SK-MEL-5 (cell line): ENCODE measurements around the gene SLC26A5. TPM values are rescaled to one million over a fixed set of nuclear protein-coding genes. Genes with fewer than 3 reads are reported as not detected.
"Not testable (repeated sequence)": the region's sequence is repeated elsewhere in the genome, so short reads cannot be mapped to it uniquely, and the experiment has no call there.

Source experiments
- DNase-seq: peaks from one replicate; pipeline ENCODE4 v3.0.0-alpha.2; 2016; ENCODE audit warnings: low read depth, low spot score
- in situ Hi-C: cut with HindIII; loops from 2 replicates; pipeline ENCODE4 v1.10.0; 2016; ENCODE audit warnings: low sequenced_read_pairs, high pct_unique_total_duplicates, low pct_unique_long_range_greater_than_20kb
- polyA plus RNA-seq, 2 experiments: library from polyadenylated mRNA; depleted of rRNA; stranded (reverse); fragments of >200 nt; gene quantifications; 2 replicates each; pipeline ENCODE4 v1.2.3, GENCODE V29; 2015
- total RNA-seq: library from RNA; depleted of rRNA; stranded (reverse); fragments of >200 nt; shearing (Covaris generic); gene quantifications from 2 replicates; pipeline ENCODE4 v1.2.3, GENCODE V29; 2014; rRNA removed

The SLC26A5 gene, protein sequence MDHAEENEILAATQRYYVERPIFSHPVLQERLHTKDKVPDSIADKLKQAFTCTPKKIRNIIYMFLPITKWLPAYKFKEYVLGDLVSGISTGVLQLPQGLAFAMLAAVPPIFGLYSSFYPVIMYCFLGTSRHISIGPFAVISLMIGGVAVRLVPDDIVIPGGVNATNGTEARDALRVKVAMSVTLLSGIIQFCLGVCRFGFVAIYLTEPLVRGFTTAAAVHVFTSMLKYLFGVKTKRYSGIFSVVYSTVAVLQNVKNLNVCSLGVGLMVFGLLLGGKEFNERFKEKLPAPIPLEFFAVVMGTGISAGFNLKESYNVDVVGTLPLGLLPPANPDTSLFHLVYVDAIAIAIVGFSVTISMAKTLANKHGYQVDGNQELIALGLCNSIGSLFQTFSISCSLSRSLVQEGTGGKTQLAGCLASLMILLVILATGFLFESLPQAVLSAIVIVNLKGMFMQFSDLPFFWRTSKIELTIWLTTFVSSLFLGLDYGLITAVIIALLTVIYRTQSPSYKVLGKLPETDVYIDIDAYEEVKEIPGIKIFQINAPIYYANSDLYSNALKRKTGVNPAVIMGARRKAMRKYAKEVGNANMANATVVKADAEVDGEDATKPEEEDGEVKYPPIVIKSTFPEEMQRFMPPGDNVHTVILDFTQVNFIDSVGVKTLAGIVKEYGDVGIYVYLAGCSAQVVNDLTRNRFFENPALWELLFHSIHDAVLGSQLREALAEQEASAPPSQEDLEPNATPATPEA
- not detected in 2 replicates for total RNA-seq
- not detected in 2 replicates for polyA plus RNA-seq (2015; cell fraction: cytosol; rRNA removed)
- polyA plus RNA-seq (2015; cell fraction: nucleus; rRNA removed): not detected in 2 replicates

DNA sequence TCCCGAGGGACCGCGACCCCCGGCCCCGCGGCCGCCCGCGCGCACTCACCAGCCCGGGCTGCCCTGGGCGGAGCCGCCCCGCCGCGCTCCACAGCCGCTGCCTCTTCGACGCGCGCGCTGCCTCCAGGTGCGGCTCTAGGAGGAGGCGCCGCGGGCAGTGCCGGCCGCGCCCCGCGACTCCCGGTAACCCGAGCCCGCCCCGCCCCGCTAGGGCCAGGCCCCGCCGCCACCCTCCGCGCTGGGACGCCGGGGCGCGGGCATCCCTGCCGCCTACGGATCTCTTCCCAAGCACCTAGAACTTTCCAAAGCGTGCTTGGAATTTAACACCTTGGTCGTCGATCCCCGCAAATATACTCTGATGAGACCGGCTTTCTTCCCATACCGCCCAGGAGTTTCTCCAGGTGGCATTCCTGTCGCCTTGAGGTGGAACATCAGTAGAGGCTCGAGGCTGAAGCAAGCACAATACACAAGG is at the start of gene SLC26A5:
SLC26A5 (minus strand) TSS at position 159 of the 472 bp plus-strand sequence. CDS start 24,693 bp downstream, outside the sequence.
- in situ Hi-C loops: no loop called here
- DNase-seq: no peak

DNA sequence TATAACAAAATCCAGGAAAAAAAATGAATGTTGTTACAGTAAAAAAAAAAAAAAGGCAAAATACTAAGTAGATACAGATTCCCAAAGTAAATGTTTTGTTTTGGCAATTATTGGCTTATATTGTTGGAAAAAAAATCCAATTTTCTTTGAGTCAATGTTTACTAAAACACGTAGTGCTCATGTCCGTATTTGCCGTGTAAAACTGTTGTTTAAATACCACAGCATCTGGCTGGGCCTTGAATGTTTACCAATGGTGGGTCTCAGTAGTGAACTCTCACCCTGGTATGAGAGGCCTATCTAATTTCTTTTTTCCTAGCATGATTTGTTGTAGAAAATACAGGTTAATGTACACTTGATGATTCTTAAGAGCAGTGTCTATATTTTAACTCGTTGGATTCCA is 41.4 kb upstream of the SLC26A5 start:
- no peak for DNase-seq

DNA sequence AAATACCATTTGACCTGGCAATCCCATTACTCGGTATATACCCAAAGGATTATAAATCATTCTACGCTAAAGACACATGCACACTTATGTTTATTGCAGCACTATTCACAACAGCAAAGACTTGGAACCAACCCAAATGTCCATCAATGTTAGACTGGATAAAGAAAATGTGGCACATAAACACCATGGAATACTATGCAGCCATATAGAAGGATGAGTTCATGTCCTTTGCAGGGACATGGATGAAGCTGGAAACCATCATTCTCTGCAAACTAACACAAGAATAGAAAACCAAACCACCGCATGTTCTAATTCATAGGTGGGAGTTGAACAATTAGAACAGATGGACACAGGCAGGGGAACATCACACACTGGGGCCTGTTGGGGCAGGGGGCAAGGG is 40.9 kb upstream of the SLC26A5 start:
- in situ Hi-C loops, DNase-seq: not testable (repeated sequence)

More for the DNA sequence above, 41.4 kb upstream of the SLC26A5 start:
- in situ Hi-C loops: no loop called here

DNA sequence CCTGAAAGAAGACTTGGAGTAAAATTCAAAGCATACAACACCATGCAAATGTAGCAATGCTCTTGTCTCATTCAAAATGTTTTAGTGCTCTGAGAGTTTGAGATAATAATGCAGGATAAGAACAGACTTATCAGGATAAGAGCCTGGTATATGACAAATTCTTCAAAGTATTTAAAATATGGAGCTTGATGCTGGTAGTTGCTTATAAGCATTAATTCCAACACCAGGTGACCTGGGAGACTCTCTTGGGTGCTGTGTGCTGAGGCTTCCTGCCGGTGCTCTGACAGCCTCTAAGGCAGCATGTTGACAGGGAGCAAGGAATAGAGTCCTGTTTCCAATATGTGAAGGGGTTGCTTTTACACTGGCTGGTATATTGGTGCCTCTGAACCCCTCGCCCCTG is 34.8 kb upstream of the SLC26A5 start:
- no peak for DNase-seq
- in situ Hi-C loops: no loop called here

DNA sequence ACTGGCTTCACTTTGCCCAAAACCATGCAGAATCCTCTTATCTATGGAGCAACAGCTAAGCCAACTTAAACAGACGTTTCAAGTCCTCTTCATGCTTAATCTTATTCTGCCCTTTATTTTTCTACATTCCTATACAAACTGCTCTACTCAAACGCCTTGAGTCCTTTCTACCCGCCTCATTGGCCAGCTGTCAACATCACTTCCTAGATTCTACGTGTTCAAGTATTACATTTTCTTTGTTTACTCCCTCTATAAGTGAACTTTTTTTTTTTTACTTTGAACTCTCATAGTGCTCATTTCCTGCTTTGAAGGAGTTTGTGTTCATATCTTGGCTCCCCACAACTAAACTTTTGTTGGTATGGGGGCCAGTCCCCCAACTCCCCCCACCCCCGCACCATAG is 28.9 kb upstream of the SLC26A5 start:
- in situ Hi-C loops: no loop called here
- no peak for DNase-seq

DNA sequence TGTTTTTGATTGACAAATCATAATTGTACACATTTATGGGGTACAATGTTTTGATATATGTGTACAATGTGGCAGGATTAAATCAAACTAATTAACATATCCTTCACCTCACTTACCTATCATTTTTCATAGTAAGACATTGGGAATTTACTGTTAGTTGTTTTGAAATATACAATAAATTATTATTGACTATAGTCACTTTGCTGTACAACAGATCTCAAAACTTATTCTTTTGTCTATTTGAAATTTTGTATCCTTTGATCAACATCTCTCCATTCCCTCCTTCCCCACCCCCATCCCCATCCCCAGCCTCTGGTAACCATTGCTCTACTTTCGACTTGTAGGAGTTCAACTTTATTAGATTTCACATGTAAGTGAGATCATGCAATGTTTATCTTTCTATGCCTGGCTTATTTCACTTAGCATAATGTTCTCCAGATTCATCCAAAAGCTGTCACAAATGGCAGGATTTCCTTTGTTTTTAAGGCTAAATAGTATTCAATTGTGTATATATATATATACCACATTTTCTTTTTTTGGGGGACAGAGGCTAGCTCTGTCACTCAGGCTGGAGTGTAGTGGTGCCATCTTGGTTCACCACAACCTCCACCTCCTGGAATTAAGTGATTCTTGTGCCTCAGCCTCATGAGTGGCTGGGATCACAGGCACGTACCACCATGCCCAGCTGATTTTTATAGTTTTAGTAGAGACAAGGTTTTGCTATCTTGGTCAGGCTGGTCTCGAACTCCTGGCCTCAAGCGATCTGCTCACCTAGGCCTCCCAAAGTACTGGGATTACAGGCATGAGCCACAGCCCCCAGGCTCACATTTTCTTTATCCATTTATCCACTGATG is 23.3 kb upstream of the SLC26A5 start:
- DNase-seq: no peak
- in situ Hi-C loops: no loop called here

DNA sequence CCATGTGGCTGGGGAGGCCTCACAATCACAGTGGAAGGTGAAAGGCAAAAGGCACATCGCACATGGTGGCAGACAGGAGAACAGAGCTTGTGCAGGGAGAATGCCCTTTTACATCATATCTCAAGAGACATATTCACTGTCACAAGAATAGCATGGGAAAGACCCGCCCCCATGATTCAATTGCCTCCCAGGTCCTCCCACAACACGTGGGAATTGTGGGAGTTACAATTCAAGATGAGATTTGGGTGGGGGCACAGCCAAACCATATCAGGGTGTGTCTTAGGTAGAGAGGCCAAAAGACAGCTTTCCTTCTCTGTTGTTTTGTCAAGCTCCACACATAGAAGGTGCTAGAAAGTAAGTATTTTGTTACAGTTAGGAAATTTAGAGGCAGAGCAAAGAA is 20.8 kb upstream of the SLC26A5 start:
- peak; percentile 60 for DNase-seq
- in situ Hi-C loops: no loop called here

DNA sequence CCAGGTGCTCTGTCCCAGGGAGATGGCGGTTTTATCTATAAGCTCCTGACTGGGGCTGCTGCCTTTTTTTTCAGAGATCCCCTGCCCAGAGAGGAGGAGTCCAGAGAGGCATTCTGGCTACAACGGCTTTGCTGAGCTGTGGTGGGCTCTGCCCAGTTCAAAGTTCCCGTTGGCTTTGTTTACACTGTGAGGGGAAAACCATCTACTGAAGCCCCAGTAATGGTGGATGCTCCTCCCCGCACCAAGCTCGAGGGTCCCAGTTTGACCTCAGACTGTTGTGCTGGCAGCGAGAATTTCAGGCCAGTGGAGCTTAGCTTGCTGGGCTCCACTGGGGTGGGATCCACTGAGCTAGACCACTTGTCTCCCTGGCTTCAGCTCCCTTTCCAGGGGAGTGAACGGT is 16.4 kb upstream of the SLC26A5 start:
- DNase-seq: no peak
- in situ Hi-C loops: no loop called here

DNA sequence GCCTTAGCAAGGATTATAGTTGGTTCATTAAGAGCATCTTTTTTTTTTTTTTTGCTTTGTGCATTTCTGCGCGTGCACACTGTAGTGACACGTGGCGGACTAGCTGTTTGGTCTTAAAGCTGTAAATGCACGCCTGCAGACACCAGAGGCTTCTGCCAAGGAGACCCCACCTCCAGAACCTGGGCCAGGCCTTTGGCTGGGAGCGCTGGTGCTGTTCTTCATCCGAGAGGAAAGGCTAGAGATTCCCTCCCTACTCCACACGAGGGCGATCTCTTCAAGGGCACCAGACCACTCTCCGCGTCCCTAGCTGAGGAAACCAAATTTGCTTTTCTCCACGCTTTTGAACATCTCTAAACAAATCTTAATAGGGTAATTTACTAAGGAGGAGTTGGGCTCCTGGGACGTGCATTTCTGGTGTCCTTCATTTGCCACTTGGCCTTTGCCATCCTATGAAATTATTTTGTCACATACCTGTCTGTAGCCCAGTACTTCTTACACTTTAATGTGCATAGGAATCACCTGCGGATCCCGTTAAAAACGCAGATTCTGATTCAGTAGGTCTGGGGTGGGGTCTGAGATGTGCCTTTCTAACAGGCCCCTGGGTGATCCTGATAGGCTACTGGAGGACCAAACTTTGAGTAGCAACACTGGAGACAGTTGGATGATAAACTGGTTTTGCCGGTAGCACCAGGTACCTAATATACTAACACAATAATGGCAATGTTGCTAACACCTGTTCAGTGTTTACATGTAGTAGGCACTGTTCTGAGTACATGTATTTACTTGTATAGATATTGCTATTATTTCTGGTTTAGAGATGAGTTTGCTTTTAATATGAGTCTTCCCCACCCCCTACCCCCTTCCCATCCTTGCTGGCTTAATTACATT is 1.3 kb upstream of the SLC26A5 start:
- DNase-seq: peak; percentile 85
- in situ Hi-C loops: no loop called here

DNA sequence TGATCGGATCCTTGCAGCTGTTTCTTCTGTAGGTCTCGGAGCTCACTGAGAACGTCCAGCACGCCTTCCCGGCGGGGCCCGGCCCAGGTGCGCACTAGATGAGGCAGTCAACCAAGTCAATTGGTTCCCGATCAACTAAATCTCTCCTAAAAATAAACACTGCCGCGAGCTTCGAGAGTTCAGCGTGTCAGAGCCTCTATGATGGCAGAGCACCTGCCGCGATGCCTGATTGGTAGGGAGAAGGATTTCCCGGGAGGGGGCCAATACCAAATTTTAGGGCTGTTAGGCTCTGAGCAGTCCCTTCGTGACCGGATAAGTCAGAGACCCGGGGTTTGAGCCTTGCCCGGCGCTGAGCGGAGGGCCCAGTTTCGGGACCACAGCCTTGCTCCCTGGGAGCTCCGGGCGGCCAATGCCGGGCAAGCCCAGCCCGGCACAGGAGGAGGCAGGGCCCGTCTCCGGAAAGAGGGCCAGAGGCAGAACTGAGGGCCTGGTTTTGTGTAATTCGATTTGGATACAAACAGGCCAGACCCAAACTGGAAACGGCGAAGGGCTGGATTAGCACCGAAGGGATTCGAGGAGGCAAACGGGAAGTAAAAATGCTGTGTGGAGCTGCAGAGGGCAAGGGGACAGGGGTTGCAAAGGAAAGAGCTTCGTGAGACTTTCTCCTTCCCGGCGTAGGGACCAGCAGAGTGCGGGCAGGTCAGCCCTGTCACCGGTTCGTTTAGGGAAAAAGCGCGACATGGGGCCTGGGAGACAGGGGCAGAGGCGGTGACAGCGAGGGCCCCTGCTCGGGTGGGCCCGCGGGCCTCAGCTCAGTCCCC is 569 bp downstream of the SLC26A5 start:
- DNase-seq: no peak
- in situ Hi-C loops: no loop called here

DNA sequence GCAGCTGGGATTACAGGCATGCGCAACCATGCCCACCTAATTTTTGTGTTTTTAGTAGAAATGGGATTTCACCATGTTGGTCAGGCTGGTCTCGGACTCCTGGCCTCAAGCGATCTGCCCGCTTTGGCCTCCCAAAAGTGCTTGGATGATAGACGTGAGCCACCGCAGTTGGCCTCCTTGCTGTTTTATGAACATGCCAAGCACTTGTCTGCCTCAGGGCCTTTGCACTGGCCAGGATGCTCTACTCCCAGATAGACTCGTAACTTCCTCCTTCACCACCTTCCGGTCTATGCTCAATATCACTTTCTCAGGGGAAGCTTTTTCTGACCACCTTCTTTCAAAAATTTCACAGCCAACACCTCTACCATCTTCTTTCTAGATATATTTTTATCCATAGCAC is 6.3 kb downstream of the SLC26A5 start:
- in situ Hi-C loops: no loop called here
- DNase-seq: no peak

DNA sequence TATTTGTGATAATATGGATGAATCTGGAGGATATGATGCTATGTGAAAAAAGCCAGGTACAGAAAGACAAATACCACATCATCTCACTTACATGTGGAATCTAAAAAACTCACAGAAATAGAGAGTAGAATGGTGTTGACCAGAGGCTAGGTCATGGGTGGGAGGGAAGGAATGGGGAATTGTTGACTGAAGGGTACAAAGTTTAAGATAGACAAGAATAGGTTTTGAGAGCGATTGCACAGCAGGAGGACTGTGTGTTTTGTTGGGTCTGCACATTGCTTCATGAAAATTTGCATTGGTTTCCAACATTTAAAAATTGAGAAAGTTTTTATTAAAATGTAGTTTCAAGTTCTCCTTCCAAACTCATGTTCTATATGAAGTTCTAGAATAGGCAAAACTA is 8.4 kb downstream of the SLC26A5 start:
- in situ Hi-C loops: no loop called here
- no peak for DNase-seq

DNA sequence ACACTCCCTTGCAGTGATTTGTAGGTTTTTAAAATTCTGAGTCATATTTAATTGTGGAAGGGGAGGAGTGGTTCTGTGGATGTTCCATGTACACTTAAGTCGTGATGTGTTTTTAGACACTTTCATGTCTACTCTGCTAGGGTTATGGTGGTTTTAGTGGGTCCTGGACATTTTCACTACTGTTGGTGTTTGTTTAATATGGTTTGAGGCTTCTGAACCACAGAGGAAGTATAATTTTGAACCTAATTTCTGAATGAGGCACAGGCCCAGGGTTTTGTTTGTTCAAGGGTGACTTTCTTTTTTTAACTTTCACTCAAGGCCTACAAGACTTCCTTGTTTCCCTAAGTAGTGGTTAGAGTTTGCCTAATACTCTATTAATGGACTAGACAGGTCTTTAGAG is 13.3 kb downstream of the SLC26A5 start:
- no peak for DNase-seq
- in situ Hi-C loops: no loop called here

DNA sequence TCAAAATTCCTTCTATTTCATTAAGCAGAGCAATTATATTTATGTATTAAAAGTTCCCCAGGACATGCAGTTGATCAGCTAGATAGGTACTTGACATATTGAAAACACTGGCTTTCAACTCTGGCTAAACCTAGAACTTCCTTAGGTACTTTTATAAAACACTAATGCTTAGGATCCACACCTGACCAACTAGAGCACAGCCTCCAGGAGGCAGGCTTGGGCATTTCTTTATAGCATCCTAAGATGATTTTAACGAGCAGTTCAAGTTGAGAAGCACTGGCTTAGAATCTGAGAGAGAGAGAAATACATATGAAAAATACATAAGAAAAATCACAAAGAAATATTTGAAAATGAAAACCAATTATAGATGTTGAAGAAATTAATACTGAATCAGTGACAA is 20.8 kb downstream of the SLC26A5 start:
- in situ Hi-C loops: no loop called here
- DNase-seq: no peak

DNA sequence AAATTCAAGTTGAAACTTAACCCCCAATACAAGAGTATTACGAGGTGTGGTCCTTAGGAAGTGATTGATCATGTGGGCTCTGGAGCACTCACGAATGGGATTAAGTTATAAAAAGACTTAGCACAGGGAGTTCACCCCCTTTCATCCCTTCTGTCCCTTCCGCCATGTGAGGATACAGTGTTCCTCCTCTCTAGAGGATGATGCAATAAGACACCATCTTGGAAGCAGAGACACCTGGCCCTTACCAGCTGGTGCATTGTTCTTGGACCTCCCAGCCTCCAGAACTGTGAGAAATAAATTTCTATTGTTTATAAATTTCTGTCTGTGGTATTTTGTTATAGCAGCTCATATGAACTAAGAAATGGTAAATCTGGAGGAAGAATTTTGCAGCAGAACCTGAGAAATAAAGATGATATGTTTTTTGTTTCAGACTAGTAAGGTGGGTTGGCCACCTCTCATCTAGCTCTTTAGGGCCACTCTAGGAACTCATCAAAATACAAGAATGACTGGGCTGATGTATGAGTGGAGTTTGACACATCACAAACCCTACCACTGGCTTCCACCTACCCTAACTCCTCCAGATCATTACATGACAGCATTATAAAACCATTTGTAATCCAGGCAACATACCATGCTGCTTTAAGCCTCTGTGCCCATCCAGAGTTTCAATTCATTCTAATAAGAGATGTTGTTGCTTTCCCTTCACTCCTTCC is 22.4 kb downstream of the SLC26A5 start:
- DNase-seq: no peak
- in situ Hi-C loops: no loop called here
